Activated T-helper 2 cell treated with anti-CD3 and anti-CD28 coated beads, Interferon-gamma antibody, Interleukin-2, Interleukin-4, amounts not matched to agents 10 μg/mL and 5 μg/mL and 100 μg/mL, durations not matched to agents 14 hours and 24 hours and 36 hours (primary cell): Measurements from ENCODE around the gene SNED1. TPM values are rescaled to one million over a fixed set of nuclear protein-coding genes. Genes with fewer than 3 reads are reported as not detected.

ENCODE experiments used
- DNase-seq: peaks from one replicate; pipeline ENCODE4 v3.0.0; 2021; ENCODE audit warnings: low spot score
- H3K27ac Mint-ChIP-seq: one replicate; pipeline ENCODE4 v1.8.0; 2021; ENCODE audit warnings: mixed read lengths
- H3K27me3 Mint-ChIP-seq: one replicate; pipeline ENCODE4 v1.8.0; 2021; ENCODE audit warnings: low read depth, mixed read lengths
- H3K36me3 Mint-ChIP-seq: one replicate; pipeline ENCODE4 v1.8.0; 2021; ENCODE audit warnings: low read depth, mixed read lengths
- H3K4me1 Mint-ChIP-seq: one replicate; pipeline ENCODE4 v1.8.0; 2021; ENCODE audit warnings: low read depth, mixed read lengths
- H3K4me3 Mint-ChIP-seq: one replicate; pipeline ENCODE4 v1.8.0; 2021; ENCODE audit warnings: low read depth, mild to moderate bottlenecking, moderate library complexity, mixed read lengths
- H3K9me3 Mint-ChIP-seq: one replicate; pipeline ENCODE4 v1.8.0; 2021; ENCODE audit warnings: mixed read lengths
- intact Hi-C: fragments of 100-400 bp; cut with micrococcal nuclease; formaldehyde crosslinking; loops from one replicate; pipeline ENCODE4 v1.15.1; 2023
- total RNA-seq: library from RNA; stranded (reverse); gene quantifications from 2 replicates; pipeline ENCODE4 v1.2.3, GENCODE V29; 2022

Gene SNED1
- total RNA-seq, 1 donor from 2014 or later, result 1.5 TPM

DNA sequence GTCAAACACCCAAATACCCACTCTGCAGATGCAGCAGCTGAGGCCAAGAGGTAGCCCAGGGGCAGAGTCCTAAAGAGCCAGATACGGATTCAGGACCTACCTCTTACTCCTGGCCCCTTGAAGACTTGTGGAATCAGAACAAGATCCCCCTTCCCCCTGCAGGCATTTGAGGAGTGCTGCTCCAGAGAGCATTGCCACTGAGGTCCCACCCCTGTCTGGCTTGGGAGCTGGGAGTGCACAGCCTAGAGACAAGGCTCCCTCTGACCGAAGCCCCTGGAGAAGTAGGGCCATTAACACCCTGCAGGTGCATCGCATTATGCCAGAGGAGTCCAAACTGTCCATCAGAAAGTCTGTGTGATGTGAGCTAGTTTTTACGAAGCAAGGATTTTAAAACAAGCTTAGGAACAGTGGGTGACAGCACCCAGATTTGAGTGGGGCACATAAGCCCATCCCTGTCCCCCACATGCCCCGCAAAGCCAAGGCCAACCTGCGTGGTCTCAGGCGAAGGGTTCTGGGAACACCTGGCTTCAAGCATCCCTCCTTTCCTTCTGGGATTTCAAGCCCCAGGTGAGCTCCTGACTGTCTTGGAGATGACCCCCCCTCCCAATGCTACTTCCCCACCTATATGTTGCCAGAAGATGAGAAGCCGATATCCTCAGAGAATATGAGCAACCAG lies 55.3 kb downstream of the SNED1 start:
- intact Hi-C loops, result no loop called here

GRCh38 chr2:241061275-241061674 lies 62.9 kb downstream of the SNED1 start:
- H3K36me3 Mint-ChIP-seq, result no peaks in the 10 kb centered on the region
- no peak for DNase-seq
- peaks cover 4% of the 10 kb centered on the region for H3K27me3 Mint-ChIP-seq
- no peaks in the 10 kb centered on the region for H3K9me3 Mint-ChIP-seq
- H3K4me3 Mint-ChIP-seq, result no peak overlapping the region
- H3K4me1 Mint-ChIP-seq, result no peaks in the 10 kb centered on the region
- intact Hi-C loops, result no loop called here
- no peak overlapping the region for H3K27ac Mint-ChIP-seq

More for the DNA sequence above, 55.3 kb downstream of the SNED1 start:
- no peaks in the 10 kb centered on the region for H3K4me1 Mint-ChIP-seq
- H3K27me3 Mint-ChIP-seq, result no peaks in the 10 kb centered on the region
- H3K9me3 Mint-ChIP-seq, result no peaks in the 10 kb centered on the region
- no peak for DNase-seq
- H3K36me3 Mint-ChIP-seq, result no peaks in the 10 kb centered on the region
- no peak overlapping the region for H3K27ac Mint-ChIP-seq
- H3K4me3 Mint-ChIP-seq, result no peak overlapping the region

GRCh38 chr2:241062389-241063092 lies 64.1 kb downstream of the SNED1 start:
- Mint-ChIP-seq H3K36me3 (no peaks in the 10 kb centered on the region), H3K9me3 (no peaks in the 10 kb centered on the region), H3K27me3 (peaks cover 4% of the 10 kb centered on the region), H3K4me1 (no peaks in the 10 kb centered on the region), H3K27ac (no peak overlapping the region), H3K4me3 (no peak overlapping the region)
- DNase-seq, result no peak
- intact Hi-C loops, result no loop called here

DNA sequence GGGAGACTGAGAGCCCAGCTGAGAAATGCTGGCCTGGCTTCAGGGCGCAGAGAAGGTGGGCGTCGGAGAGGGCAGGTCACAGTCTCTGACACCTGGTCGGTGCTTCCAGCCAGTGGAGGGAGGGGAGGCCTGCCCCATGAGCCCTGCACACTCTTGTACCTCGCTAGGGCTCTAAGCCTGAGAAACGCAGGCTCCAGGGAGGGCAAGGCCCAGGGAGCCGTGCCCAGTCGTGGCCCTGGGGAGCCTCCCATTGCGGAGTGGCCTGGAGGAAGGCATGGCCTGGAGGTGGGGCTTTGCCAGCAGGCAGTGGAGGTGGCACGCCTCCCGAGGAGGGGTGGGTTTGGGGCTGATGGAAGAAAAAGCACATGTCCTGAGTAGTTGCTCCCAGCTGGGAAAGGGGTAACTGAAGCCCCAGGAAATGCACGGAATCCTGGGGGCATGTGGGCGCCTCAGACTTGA lies 64.7 kb downstream of the SNED1 start:
- no peak for DNase-seq
- no peak overlapping the region for H3K4me3 Mint-ChIP-seq
- peaks cover 4% of the 10 kb centered on the region for H3K27me3 Mint-ChIP-seq
- no peaks in the 10 kb centered on the region for H3K9me3 Mint-ChIP-seq
- H3K4me1 Mint-ChIP-seq, result no peaks in the 10 kb centered on the region
- no peaks in the 10 kb centered on the region for H3K36me3 Mint-ChIP-seq
- H3K27ac Mint-ChIP-seq, result no peak overlapping the region
- intact Hi-C loops, result no loop called here

GRCh38 chr2:241063587-241063986 lies 65.2 kb downstream of the SNED1 start:
- Mint-ChIP-seq H3K9me3 (no peaks in the 10 kb centered on the region), H3K4me3 (no peak overlapping the region), H3K27me3 (peaks cover 4% of the 10 kb centered on the region), H3K36me3 (no peaks in the 10 kb centered on the region), H3K27ac (no peak overlapping the region), H3K4me1 (no peaks in the 10 kb centered on the region)
- DNase-seq, result no peak
- intact Hi-C loops, result no loop called here

- no peak overlapping the region for H3K27ac Mint-ChIP-seq
- peaks cover 4% of the 10 kb centered on the region for H3K27me3 Mint-ChIP-seq
- H3K9me3 Mint-ChIP-seq, result no peaks in the 10 kb centered on the region
- no peak overlapping the region for H3K4me3 Mint-ChIP-seq
- H3K36me3 Mint-ChIP-seq, result no peaks in the 10 kb centered on the region
- DNase-seq, result no peak
- H3K4me1 Mint-ChIP-seq, result no peaks in the 10 kb centered on the region
- intact Hi-C loops, result no loop called here
These were observed 65.8 kb downstream of the SNED1 start for GRCh38 chr2:241064008-241064801.

DNA sequence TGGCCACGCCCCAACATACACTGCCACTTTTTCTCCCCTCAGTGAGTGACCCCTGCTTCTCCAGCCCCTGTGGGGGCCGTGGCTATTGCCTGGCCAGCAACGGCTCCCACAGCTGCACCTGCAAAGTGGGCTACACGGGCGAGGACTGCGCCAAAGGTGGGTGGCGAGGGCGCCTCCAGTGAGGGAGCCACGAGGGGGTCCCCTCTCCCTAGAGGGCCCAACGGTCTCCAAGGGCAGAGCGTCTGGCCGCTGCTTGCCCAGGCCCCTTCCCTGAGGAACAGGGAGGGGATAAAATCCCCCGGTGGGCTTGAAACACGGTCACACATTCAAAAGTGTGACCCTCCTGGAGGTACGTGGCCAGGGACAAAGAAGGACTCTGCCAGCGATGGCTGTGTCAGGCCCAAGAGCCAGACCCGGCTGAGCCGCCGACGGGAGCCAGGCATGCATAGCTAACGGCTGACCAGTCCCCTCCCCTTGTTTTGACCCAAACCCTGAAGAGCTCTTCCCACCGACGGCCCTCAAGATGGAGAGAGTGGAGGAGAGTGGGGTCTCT lies 66.5 kb downstream of the SNED1 start:
- H3K27ac Mint-ChIP-seq, result no peak overlapping the region
- no peak overlapping the region for H3K4me3 Mint-ChIP-seq
- no peaks in the 10 kb centered on the region for H3K4me1 Mint-ChIP-seq
- DNase-seq, result no peak
- no peaks in the 10 kb centered on the region for H3K36me3 Mint-ChIP-seq
- intact Hi-C loops, result no loop called here
- H3K27me3 Mint-ChIP-seq, result peaks cover 2% of the 10 kb centered on the region
- H3K9me3 Mint-ChIP-seq, result no peaks in the 10 kb centered on the region

DNA sequence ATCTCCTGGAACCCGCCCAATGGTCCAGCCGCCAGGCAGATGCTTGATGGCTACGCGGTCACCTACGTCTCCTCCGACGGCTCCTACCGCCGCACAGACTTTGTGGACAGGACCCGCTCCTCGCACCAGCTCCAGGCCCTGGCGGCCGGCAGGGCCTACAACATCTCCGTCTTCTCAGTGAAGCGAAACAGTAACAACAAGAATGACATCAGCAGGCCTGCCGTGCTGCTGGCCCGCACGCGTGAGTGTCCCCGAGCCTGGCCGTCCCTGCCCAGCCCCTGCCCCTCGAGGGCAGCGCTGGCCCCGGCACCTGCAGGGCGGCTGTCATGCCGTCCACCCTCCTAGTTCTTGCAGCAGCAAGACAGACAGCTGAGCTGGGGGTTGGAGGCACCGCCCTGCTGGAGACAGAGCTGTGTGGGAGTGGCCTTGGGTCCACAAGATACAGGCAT lies 67.0 kb downstream of the SNED1 start:
- H3K9me3 Mint-ChIP-seq, result no peaks in the 10 kb centered on the region
- DNase-seq, result no peak
- intact Hi-C loops, result no loop called here
- peaks cover 2% of the 10 kb centered on the region for H3K27me3 Mint-ChIP-seq
- no peaks in the 10 kb centered on the region for H3K4me1 Mint-ChIP-seq
- no peak overlapping the region for H3K4me3 Mint-ChIP-seq
- no peaks in the 10 kb centered on the region for H3K36me3 Mint-ChIP-seq
- H3K27ac Mint-ChIP-seq, result no peak overlapping the region

DNA sequence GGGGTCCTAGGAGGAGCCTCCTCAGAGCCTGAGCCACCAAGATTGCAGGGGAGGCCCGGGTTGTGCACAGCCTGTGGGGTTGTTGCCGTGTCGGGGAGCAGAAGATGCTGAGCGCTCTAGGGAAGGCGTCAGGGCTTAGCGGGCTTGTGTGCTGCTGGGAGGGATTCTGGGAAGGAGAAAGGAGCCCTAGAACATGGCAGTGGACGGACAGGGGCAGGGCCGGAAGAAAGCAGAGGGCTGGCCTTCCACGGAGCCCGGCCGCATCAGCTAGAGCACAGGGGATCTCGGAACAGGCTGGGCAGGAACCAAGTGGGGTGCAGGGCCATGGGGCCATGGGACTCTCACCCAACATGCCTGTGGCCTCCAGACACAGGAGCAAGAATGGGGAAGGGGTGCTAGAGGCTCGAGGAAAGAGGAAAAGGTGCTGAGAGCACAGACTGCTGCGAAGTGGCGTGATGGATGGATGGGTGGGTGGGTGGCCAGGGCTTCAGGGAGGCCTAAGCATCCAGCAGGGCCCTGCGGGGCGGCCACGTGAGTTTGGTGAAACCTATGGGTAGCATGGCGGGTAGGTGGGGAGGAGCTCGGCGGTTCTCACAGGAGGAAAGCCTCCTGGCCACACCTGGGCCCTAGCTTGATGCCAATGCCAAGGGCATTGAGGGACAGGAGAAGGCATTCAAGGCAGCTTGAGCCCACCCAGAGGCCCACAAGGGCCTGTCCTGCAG lies 67.9 kb downstream of the SNED1 start:
- H3K27ac Mint-ChIP-seq, result no peak overlapping the region
- H3K27me3 Mint-ChIP-seq, result peaks cover 2% of the 10 kb centered on the region
- H3K9me3 Mint-ChIP-seq, result no peaks in the 10 kb centered on the region
- H3K36me3 Mint-ChIP-seq, result no peaks in the 10 kb centered on the region
- no peak overlapping the region for H3K4me3 Mint-ChIP-seq
- H3K4me1 Mint-ChIP-seq, result no peaks in the 10 kb centered on the region
- intact Hi-C loops, result no loop called here
- DNase-seq, result no peak

DNA sequence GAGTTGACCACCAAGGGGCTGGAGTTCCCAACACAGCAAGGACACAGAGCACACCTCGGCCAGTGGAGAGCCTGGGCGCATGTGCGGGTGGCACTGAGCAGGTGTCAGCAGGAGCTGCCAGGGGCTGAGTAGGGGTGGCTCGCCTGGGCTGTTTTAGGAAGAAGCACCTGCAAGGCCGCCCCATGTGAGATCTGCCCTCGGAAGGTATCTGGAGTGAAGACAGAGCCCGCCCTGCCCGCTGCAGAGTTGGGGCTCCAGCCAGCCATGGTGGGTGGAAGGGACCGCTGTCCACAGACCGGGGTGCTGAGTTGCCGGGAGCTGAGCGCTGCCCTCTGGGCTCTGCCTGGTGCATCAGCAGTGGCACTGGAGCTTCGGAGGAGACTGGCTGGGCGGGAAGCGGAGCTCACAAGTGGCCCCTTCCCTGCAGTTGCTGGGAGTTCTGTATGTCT lies 68.5 kb downstream of the SNED1 start:
- intact Hi-C loops, result no loop called here
- no peaks in the 10 kb centered on the region for H3K36me3 Mint-ChIP-seq
- H3K4me1 Mint-ChIP-seq, result no peaks in the 10 kb centered on the region
- no peak overlapping the region for H3K27ac Mint-ChIP-seq
- H3K27me3 Mint-ChIP-seq, result peaks cover 2% of the 10 kb centered on the region
- DNase-seq, result no peak
- H3K9me3 Mint-ChIP-seq, result no peaks in the 10 kb centered on the region
- H3K4me3 Mint-ChIP-seq, result no peak overlapping the region

DNA sequence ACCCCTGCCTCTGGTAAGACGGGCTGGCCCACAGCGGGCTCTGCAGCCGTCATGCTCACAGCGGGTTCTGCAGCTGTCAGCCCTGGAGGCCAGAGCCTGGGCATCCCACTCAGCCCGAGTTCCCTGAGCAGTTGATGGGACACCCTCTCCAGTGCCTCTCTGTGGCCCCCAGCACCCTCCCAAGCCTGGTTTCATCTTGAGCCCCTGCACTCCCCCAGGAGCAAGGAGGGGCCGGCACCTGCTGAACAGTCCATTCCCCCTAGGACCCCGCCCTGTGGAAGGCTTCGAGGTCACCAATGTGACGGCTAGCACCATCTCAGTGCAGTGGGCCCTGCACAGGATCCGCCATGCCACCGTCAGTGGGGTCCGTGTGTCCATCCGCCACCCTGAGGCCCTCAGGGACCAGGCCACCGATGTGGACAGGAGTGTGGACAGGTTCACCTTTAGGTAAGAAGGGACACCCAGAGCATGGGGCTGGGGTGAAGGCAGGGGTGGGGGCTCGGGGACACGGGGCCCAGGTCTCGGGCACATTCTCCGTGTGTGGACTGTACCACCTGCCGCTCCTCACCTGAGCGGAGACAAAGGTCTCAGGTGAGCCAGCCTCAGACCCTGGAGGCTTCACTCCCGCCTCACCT lies 69.2 kb downstream of the SNED1 start:
- no peaks in the 10 kb centered on the region for H3K4me1 Mint-ChIP-seq
- intact Hi-C loops, result no loop called here
- no peaks in the 10 kb centered on the region for H3K36me3 Mint-ChIP-seq
- no peak for DNase-seq
- H3K27ac Mint-ChIP-seq, result no peak overlapping the region
- no peak overlapping the region for H3K4me3 Mint-ChIP-seq
- H3K9me3 Mint-ChIP-seq, result no peaks in the 10 kb centered on the region
- H3K27me3 Mint-ChIP-seq, result peaks cover 2% of the 10 kb centered on the region
